ENCODE results near the gene WNT9A.
"Not testable (repeated sequence)": the region's sequence is repeated elsewhere in the genome, so short reads cannot be mapped to it uniquely, and the experiment has no call there.

Gene WNT9A

DNA sequence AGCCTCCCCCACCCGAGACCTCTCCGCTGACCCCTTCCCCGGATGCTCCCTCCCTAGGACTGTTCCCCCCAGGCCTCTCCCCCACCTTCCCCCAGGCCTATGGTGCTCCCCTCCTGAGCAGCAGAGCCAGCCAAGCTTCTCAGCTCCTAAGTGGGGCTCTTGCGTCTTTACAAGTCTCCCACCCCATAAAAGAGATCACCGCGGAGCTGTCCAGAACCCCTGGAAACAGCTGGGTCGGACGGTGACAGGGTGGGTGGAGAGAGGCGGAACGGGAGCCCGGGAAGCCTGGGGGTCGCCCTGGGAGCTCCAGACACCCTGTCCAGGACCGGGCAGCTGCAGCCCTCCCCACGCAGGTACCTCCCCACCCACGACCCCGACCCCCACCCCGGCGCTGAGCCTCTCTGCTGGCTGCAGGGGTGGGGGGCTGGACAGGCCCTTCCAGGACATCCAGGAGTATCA, 61.2 kb downstream of the WNT9A start:
- no peak for DNase-seq (ENCODE audit: low read depth)

DNA sequence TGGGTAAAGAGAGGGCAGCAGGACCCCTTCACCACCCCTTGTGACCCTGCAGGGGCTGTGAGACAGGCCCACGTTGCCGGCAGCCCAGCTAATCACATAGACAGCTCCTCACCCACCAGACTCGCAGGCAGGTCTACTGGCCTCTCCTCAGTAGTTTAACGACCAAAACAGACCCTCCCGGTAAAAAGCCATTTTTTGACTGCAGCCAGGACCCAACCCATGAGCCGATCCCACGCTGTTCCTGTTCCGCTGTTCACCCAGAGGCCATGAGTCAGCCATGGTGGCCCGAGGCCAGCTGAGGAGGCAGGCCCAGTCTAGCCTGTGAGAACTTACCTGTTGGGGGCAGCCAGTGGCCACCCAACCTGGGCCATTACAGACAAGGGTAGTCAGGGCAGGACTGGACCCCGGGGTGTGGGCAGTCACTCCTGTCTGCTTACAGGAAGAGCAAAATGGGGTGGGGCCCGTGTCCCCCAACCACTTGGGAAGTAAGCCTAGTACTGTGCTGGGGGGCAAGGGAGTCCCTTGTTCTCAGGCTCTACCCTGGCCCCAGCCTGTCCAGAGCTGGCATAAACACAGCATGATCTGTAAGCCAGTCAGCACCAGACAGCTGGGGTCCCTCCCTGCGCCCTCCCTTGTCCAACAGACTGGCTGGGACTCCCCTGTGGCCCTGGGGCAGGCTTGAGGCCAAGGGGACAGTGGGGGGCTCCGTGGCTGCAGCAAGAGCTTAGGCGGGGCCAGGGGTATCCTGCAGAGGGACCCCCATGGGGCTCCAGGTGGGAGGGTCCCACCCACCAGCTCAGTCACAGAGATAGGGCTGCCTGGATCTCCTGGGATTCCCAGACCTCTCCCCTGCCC, 61.9 kb downstream of the WNT9A start:
- DNase-seq (ENCODE audit: low read depth), result no peak

DNA sequence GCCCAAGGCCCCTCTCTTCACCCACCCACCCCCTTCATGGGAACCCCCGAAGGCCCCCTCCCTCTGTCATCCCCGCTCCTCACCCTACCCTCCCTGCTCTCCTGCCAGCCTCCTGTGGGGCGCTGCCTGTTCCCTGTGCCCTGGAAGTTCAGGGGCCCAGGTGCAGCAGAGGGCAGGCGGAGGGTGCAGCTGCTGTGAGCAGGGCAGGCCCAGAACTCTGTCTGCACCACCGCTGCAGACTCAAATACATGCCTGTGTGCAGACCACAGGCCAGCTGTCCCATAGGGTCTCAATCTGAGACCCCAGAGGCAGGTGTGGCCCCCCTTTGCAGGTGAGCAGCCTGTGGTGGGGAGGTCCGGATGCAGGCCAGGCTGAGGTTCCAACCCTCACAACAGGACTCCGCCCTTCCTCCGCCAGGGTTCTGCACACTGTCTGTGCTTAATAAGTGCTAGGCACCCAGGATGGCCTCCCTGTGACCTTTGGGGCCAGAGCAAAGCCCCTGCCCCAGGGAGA, 62.5 kb downstream of the WNT9A start:
- DNase-seq (ENCODE audit: low read depth), result no peak

DNA sequence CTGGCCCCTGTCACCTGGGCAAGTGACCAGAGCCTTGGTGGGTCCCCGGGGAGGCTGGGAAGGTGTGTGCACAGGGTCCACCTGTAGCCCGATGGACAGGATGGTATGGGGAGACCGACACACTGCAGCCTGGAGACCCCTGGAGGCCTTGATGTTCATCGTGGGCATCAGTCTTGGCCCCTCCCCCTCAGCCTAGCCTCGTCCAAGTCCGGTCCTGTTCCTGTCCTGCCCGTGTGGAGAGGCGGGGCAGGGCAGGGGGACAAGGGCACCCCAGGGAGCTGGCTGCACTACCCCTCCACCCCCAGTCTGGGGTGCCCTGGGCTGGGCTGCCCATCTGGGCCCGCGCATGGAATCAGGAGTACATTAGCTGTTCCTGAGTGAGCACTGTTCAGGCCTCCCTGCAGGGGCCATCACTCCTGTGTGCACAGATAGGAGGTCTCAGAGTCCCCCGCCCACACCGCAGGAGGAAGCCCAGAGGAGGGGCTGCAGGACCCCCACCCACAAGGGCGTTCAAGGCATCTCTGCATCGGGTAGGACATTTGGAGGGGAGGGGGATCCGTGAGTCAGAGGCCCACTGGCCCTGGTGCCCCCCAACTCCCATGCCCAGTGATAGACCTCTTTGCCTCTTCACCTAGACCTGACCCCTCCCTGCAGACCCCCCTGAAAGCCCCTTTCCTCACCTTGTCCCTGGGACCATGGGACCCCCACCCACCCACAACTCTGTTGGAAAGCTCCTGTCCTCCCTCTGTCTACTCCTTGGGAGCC, 63.2 kb downstream of the WNT9A start:
- DNase-seq (ENCODE audit: low read depth), result no peak

DNA sequence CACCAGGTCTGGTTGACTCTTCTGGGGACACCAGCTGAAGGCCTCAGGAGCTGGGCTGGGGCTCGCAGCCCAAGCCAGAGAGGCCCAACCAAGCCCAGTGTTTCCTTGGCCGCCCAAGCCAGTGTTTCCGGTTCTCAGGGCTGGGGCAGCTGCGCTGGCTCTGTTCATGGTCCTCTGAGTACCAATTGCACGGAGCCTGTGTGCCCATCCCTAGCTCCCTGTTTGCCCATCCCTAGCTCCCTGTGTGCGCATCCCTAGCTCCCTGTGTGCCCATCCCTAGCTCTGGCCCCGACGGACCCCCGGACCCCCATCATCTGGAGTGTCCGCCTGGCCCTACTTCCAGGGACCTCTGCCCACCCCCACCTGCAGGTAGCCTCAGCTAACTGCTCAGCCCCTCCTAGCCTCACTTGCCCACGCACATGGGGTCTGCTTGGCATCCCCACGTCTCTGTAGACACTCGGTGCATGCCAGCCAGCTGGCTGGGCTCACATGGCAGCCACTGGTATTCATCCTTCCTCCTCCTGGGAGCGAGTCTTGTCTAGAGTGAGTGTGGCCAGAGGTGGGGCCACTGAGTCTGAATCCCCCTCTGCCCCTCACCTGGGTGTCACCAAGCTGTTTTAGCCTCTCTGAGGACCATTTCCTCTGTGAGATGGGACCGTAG, 64.0 kb downstream of the WNT9A start:
- no peak for DNase-seq (ENCODE audit: low read depth)

DNA sequence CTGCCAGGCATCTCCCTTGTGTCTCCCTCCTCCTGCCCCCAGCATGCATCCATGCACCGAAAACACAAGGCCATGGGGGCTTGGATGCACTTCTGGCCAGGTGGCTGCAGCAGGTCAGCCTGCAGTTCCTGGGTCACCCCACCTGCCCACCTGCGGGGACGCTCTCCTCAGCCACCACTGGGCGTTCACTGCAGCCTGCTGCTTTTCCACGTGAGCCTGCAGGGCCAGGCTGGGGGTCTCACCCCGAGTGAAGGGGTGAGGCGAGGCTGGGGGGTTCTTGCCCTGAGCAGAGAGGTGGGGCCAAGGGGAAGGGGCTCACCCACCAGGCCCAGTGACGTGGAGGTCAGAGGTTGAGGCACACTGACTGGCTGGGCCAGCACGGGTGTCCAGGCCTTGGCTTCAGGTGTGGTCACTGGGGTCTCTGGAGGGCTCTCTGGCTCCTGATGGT, 64.6 kb downstream of the WNT9A start:
- DNase-seq (ENCODE audit: low read depth), result no peak

DNA sequence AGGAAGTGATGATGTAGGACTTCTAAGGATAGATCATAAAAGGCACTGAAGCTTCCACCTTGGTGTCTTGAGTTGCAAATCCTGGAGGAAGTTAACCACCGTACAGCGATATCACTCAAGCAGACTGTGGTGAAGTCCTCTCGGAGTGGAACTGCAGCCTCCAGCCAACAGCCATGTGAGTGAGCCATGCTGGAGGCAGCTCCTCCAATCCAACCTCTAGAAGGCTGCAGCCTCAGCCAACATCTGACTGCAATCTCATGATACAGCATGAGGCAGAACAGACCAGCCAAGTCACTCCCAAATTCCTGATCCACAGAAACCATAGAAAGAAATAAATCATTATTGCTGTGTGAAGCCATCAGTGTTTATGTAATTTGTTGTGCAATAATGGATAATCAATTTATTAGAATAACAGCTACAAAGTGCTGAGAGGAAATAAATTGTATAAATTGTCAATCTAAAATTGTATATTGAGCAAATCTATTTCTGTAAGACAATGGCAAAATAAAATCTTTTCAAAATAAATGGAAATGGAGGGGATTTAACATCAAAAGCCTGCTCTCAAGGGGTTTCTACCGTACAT, 67.3 kb downstream of the WNT9A start:
- DNase-seq (ENCODE audit: low read depth), result no peak

DNA sequence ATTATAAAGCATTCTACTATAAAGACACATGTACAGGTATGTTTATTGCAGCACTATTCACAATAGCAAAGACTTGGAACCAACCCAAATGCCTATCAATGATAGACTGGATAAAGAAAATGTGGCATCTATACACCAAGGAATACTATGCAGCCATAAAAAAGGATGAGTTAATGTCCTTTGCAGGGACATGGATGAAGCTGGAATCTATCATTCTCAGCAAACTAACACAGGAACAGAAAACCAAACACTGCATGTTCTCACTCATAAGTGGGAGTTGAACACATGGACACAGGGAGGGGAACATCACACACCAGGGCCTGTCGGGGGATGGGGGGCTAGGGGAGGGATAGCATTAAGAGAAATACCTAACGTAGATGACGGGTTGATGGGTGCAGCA, 69.9 kb downstream of the WNT9A start:
- DNase-seq (ENCODE audit: low read depth), result not testable (repeated sequence)

DNA sequence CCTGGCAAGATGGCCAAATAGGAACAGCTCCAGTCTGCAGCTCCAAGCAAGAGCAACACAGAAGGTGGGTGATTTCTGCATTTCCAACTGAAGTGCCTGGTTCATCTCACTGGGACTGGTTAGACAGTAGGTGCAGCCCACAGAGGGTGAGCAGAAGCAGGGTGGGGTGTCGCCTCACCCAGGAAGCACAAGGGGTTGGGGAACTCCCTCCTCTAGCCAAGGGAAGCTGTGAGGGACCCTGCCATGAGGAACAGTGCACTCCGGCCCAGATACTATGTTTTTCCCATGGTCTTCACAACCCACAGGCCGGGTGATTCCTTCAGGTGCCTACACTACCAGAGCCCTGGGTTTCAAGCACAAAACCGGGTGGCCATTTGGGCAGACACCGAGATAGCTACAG, 75.8 kb downstream of the WNT9A start:
- not testable (repeated sequence) for DNase-seq (ENCODE audit: low read depth)

DNA sequence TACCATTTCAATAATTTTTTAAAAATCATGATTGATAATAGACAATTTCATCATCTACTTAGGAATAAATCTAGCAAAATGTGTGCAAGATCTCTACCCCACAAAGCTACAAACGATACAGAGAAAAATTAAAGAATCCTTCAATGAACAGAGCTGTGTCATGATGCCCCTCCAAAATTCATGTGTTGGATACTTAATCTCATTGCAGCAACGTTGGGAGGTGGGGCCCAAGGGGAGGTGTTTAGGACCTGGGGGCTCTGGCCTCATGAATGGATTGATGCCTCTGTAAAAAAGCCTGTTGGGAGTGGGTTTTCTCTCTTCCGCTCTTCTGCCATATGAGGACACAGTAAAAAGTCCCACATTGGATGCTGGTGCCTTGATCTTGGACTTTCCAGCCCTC, 77.4 kb downstream of the WNT9A start:
- DNase-seq (ENCODE audit: low read depth), result no peak

DNA sequence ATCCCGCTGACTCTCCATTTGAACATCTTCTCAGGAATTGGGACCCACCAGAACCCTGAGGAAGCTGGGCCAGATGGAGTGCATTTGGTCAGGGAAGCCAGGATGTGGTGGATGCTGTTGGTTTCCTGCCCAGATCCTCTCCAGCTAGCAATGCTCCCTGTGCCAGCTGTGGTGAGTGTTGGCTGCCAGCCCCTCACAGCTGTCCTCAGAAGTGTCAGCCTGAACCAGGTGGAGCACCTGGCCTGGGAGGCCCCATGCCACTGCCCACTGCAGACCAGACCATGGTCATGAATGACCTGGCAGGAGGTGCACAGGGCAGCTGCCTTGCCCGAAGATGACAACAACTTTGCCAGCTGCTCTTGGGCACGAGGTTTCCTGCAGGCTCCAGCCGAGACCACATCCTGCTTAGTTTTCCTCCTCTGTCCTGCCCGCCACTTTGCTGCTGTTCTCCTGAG, 77.9 kb downstream of the WNT9A start:
- DNase-seq (ENCODE audit: low read depth), result no peak

DNA sequence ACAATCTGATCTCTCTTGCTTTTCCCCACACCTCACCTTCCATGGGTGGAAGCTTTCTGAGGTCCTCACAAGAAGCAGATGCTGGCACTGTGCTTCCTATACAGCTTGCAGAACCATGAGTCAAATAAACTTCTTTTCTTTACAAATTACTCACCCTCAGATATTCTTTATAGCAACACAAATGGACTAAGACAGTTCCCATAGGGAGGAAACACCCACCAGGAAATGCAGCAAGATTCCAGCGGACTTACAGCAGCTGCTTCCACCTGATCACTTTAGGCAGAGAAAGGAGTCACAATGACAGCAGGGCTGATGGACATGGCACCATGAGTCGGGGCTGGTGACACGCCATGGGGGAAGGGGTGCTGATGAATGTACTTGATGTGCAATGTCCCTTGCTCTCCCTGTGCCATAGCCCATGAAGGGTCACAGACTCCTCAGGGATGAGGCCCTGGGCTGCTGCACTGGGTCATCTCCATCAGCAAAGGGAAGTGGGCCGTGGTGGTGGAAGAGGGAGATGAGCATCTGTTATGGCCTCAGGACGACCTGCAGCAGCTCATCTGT, 78.4 kb downstream of the WNT9A start:
- DNase-seq (ENCODE audit: low read depth), result no peak
